Peyer's patch (tissue), 4 donors: ENCODE measurements around the gene APEX1. TPM values are rescaled to one million over a fixed set of nuclear protein-coding genes. Genes with fewer than 3 reads are reported as not detected.
A peak's percentile ranks its signal among the peaks of the same experiment; 100 is the strongest.

Source experiments
- DNase-seq, 3 donors: peaks; one replicate each; pipeline ENCODE4 v3.0.0-alpha.2; 2017 to 2019
- H3K27ac ChIP-seq, 4 donors: fragments of 200-600 bp; sonication (generic); one replicate each; pipeline ENCODE4 v1.5.1; 2016 to 2019
- H3K27me3 ChIP-seq, 2 donors: fragments of 200-600 bp; sonication (generic); one replicate each; pipeline ENCODE4 v1.5.1; 2019
- H3K36me3 ChIP-seq, 3 donors: fragments of 200-600 bp; sonication (generic); one replicate each; pipeline ENCODE4 v1.5.1; 2016 to 2019
- H3K4me1 ChIP-seq, 4 donors: fragments of 200-600 bp; sonication (generic); one replicate each; pipeline ENCODE4 v1.5.1; 2016 to 2019
- H3K4me3 ChIP-seq, 4 donors: fragments of 200-600 bp; sonication (generic); 1 replicate in 3 of 4; 2 replicates in 1 of 4; pipeline ENCODE4 v1.5.1; 2016 to 2019; ENCODE audit warnings: mild to moderate bottlenecking in 1 of 4
- H3K9me3 ChIP-seq, 4 donors: fragments of 200-600 bp; sonication (generic); one replicate each; pipeline ENCODE4 v1.5.1; 2016 to 2019; ENCODE audit warnings: mild to moderate bottlenecking in 1 of 4
- POLR2A ChIP-seq, 2 donors: fragments of 450-650 bp; IDR thresholded peaks; one replicate each; pipeline ENCODE4 v1.5.1; 2017; ENCODE audit warnings: antibody characterized with exemption in 2 of 2, mild to moderate bottlenecking in 2 of 2, moderate library complexity in 2 of 2
- total RNA-seq, 4 donors: library from RNA; depleted of rRNA; stranded (reverse); fragments of >200 nt; gene quantifications; one replicate each; pipeline ENCODE4 v1.1.0, GENCODE V29; 2016
- TF ChIP-seq, protein P1 (sequence below), 6 experiments: fragments of 450-650 bp in 4 of 6; fragments of 200-600 bp in 2 of 6; sonication (generic) in 1 of 6; IDR thresholded peaks; one replicate each; pipeline ENCODE4 v1.5.1; 2017 to 2019; ENCODE audit warnings: antibody characterized with exemption in 6 of 6, mild to moderate bottlenecking in 3 of 6, moderate library complexity in 1 of 6

The APEX1 gene
- total RNA-seq, 4 donors from 2014 or later: 79.8 to 142 (median 92.0) TPM

DNA sequence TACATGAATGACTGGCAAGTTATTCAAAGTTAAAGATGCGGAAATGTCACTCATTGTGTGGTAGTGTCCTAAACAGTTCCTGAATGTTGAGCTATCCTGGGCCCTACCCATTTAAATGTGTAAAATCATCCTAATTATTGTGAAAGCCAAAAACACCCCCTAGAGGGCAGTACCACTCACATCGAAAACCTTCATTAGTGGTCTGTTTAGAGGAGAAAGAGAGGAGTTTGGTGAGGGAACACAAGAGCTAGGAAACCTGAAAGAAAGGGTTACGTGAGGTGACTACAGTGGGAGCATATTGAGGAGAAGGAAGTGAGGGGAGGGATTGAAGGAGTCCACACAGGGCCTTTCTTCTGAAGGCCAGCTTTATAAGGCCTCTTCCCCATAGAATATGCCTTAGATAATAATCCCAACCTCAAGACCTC, 39.2 kb upstream of the APEX1 start:
- peak in 2 of 3 donors; percentile 41 to 62 for DNase-seq
- H3K4me3 ChIP-seq: peak overlapping the region in 1 of 4 donors; percentile 1

DNA sequence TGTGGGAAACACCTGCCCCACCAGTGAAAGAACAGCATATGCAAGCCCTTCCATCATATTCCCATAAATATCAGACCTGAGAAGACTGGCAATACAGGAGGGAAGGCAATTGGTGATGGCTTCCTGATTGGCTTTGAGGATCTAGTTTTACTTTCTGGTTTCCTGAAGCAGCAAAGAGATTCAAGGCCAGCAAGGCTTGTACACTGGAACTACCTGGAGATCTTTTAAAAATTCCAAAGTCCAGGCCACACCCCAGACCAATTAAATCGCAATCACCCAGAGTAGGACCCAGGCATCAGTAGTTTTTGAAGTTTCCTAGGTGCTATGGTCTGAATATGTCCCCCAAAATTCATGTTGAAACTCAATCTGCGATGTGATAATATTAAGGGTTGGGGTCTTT, 38.8 kb upstream of the APEX1 start:
- Histone ChIP-seq H3K27me3 (no peaks in the 10 kb centered on the region), H3K9me3 (no peaks in the 10 kb centered on the region), H3K4me1 (peaks cover 0 to 52% (median 8%) of the 10 kb centered on the region in 4 donors), H3K4me3 (peak overlapping the region in 1 of 4 donors; percentile 1), H3K36me3 (no peaks in the 10 kb centered on the region), H3K27ac (peak overlapping the region; percentile 43 to 86 (median 72))
- TF ChIP-seq, protein P1, sequence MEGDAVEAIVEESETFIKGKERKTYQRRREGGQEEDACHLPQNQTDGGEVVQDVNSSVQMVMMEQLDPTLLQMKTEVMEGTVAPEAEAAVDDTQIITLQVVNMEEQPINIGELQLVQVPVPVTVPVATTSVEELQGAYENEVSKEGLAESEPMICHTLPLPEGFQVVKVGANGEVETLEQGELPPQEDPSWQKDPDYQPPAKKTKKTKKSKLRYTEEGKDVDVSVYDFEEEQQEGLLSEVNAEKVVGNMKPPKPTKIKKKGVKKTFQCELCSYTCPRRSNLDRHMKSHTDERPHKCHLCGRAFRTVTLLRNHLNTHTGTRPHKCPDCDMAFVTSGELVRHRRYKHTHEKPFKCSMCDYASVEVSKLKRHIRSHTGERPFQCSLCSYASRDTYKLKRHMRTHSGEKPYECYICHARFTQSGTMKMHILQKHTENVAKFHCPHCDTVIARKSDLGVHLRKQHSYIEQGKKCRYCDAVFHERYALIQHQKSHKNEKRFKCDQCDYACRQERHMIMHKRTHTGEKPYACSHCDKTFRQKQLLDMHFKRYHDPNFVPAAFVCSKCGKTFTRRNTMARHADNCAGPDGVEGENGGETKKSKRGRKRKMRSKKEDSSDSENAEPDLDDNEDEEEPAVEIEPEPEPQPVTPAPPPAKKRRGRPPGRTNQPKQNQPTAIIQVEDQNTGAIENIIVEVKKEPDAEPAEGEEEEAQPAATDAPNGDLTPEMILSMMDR (IDR thresholded peaks at IDR 0.05): no peak
- TF ChIP-seq POLR2A (IDR thresholded peaks at IDR 0.05): no peak
- DNase-seq: peak in 1 of 3 donors; percentile 71

More for the DNA sequence above, 39.2 kb upstream of the APEX1 start:
- Histone ChIP-seq H3K27ac (peak overlapping the region; percentile 43 to 86 (median 72)), H3K9me3 (no peaks in the 10 kb centered on the region), H3K4me1 (peaks cover 0 to 52% (median 8%) of the 10 kb centered on the region in 4 donors), H3K36me3 (no peaks in the 10 kb centered on the region), H3K27me3 (no peaks in the 10 kb centered on the region)
- TF ChIP-seq POLR2A (IDR thresholded peaks at IDR 0.05): no peak
- TF ChIP-seq, protein P1 (IDR thresholded peaks at IDR 0.05): peak; percentile 34 to 69 (median 66)

DNA sequence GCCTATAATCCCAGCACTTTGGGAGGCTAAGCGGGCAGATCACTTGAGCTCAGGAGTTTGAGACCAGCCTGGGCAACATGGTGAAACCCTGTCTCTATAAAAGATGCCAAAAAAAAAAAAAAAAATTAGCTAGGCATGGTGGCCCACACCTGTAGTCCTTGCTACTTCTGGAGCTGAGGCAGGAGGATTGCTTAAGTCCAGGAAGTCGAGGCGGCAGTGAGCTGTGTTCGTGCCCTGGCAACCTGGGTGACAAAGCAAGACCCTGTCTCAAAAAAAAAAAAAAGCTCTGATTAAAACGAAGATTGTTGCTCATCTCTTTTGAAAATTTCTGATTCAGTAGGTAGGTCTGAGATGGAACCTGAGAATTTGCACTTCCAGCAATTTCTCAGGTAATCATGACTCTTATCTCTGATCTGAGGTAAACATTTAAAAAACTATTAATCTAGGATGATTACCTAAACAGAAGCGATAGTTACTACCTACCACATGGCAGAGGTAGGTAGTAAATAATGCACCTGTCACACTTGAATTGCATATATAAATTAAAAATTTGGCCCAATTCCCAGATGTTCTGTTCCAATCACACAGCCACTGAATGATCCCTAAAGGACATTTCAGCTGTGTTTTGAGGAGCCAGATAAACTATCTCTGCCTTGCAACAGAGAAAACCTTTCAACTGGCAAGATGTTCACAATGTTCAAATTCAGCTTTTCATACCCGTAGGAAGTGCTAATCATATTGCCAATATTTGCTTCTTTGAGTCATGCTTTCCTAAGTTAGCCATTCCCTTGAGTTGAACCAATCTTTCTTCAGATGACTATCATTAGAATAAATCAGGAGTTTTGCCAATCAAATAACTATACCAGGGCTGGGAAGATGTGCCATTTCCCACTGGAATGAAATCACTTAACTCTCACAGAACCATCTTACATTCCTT, 37.5 kb upstream of the APEX1 start:
- peak overlapping the region in 3 of 4 donors; percentile 46 to 86 (median 84) for H3K27ac ChIP-seq
- H3K9me3 ChIP-seq: no peaks in the 10 kb centered on the region
- H3K4me1 ChIP-seq: peaks cover 0 to 48% (median 8%) of the 10 kb centered on the region in 4 donors
- H3K27me3 ChIP-seq: no peaks in the 10 kb centered on the region
- H3K36me3 ChIP-seq: no peaks in the 10 kb centered on the region
- peak in 1 of 3 donors; percentile 59 for DNase-seq
- H3K4me3 ChIP-seq: no peak overlapping the region
- TF ChIP-seq POLR2A (IDR thresholded peaks at IDR 0.05): no peak
- TF ChIP-seq, protein P1 (IDR thresholded peaks at IDR 0.05): no peak

DNA sequence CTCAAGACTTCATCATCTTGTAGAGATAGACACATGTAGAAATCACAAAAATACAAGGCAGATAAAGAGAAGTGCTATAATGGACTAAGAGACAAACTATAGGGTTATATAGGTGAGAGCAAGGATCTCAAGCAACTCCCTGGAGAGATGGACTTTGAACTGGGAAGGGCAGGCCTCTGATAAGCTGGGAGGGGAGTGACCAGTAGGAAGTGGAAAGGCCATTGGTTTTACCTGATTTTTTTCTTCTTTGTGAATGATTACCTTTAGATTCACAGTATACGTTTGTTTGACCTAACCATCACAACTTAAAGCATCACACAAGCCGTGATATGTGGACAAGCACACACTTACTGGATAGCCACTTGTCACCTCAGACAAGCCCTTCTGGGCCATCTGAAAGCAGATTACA, 36.5 kb upstream of the APEX1 start:
- TF ChIP-seq, protein P1 (IDR thresholded peaks at IDR 0.05): no peak
- TF ChIP-seq POLR2A (IDR thresholded peaks at IDR 0.05): peak; percentile 35 to 77
- Histone ChIP-seq H3K36me3 (no peaks in the 10 kb centered on the region), H3K4me1 (peaks cover 0 to 48% (median 8%) of the 10 kb centered on the region in 4 donors), H3K27ac (peak overlapping the region in 3 of 4 donors; percentile 47 to 86 (median 84)), H3K4me3 (no peak overlapping the region), H3K27me3 (no peaks in the 10 kb centered on the region), H3K9me3 (no peaks in the 10 kb centered on the region)
- DNase-seq: peak in 2 of 3 donors; percentile 57 to 83

DNA sequence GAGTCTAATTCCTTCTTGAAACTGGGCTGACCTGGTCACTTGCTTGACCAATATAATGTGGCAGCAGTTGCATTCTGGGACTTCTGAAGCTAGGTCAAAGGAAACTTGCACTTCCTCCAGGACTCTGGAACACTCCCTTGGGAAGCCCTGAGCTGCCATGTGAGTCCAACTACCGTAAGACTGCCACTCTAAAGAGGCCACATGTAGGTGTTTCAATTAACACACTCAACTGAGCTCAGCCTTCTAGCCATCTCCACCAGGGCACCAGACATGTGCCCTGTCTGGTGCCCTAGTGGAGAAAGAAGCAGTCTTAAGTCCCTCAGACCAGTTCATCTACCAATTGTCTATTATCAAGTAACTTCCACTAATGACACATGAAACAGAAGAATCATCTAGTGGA, 35.6 kb upstream of the APEX1 start:
- Histone ChIP-seq H3K36me3 (no peaks in the 10 kb centered on the region), H3K27ac (peak overlapping the region in 3 of 4 donors; percentile 47 to 86 (median 84)), H3K4me1 (peaks cover 0 to 42% (median 8%) of the 10 kb centered on the region in 4 donors), H3K4me3 (no peak overlapping the region), H3K9me3 (no peaks in the 10 kb centered on the region), H3K27me3 (no peaks in the 10 kb centered on the region)
- TF ChIP-seq POLR2A (IDR thresholded peaks at IDR 0.05): no peak
- TF ChIP-seq, protein P1 (IDR thresholded peaks at IDR 0.05): peak in 2 of 6 experiments; percentile 18 to 25
- DNase-seq: no peak
